Gastroesophageal sphincter (tissue), 3 donors: ENCODE data around the gene KCMF1.

Source experiments
- POLR2A ChIP-seq, 2 donors: fragments of 450-650 bp; IDR thresholded peaks; one replicate each; pipeline ENCODE4 v1.6.1; 2017; ENCODE audit warnings: antibody characterized with exemption in 2 of 2, mild to moderate bottlenecking in 2 of 2, moderate library complexity in 1 of 2
- TF ChIP-seq, protein P1 (sequence below), 4 experiments: fragments of 200-600 bp in 2 of 4; fragments of 450-650 bp in 2 of 4; sonication (generic) in 1 of 4; IDR thresholded peaks; one replicate each; pipeline ENCODE4 v1.5.1; 2017 to 2019; ENCODE audit warnings: antibody characterized with exemption in 4 of 4, mild to moderate bottlenecking in 2 of 4, moderate library complexity in 2 of 4

DNA sequence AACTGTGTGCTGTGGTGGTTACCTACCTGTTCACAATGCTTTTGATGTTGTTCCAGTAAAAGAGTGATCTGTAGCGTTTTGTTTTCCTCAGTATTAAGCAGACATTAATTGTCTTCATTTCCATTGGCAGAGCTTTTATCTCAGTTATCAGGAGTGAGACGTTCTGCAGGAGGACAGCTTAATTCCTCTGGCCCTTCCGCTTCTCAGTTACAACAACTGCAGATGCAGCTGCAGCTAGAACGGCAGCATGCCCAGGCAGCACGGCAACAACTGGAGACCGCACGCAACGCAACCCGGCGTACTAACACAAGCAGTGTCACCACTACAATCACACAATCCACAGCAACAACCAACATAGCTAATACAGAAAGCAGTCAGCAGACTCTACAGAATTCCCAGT lies 78.3 kb downstream of the KCMF1 start:
- TF ChIP-seq, protein P1, sequence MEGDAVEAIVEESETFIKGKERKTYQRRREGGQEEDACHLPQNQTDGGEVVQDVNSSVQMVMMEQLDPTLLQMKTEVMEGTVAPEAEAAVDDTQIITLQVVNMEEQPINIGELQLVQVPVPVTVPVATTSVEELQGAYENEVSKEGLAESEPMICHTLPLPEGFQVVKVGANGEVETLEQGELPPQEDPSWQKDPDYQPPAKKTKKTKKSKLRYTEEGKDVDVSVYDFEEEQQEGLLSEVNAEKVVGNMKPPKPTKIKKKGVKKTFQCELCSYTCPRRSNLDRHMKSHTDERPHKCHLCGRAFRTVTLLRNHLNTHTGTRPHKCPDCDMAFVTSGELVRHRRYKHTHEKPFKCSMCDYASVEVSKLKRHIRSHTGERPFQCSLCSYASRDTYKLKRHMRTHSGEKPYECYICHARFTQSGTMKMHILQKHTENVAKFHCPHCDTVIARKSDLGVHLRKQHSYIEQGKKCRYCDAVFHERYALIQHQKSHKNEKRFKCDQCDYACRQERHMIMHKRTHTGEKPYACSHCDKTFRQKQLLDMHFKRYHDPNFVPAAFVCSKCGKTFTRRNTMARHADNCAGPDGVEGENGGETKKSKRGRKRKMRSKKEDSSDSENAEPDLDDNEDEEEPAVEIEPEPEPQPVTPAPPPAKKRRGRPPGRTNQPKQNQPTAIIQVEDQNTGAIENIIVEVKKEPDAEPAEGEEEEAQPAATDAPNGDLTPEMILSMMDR (IDR thresholded peaks at IDR 0.05): no peak
- TF ChIP-seq POLR2A (IDR thresholded peaks at IDR 0.05): no peak
